GM19452 (cell line): ENCODE data around the gene DCAF7.

ENCODE experiments used
- ATAC-seq: cut with Tn5 transposase; IDR thresholded peaks from one replicate; pipeline ENCODE4 v1.9.1; 2021; ENCODE audit not compliant: unreplicated experiment

Gene DCAF7

GRCh38 chr17:63579633-63580032 is 29.4 kb downstream of the DCAF7 start:
- no peak for ATAC-seq

GRCh38 chr17:63587770-63588169 is 37.5 kb downstream of the DCAF7 start:
- ATAC-seq = no peak

GRCh38 chr17:63588797-63589196 is 38.5 kb downstream of the DCAF7 start:
- no peak for ATAC-seq

- ATAC-seq = no peak
These were observed 39.4 kb downstream of the DCAF7 start for GRCh38 chr17:63589646-63590045.

- ATAC-seq = no peak
These were observed 42.5 kb downstream of the DCAF7 start for GRCh38 chr17:63592797-63593196.

GRCh38 chr17:63595132-63595531 is 44.9 kb downstream of the DCAF7 start:
- no peak for ATAC-seq

- no peak for ATAC-seq
These were observed 46.7 kb downstream of the DCAF7 start for GRCh38 chr17:63596856-63597586.

- ATAC-seq = no peak
These were observed 48.0 kb downstream of the DCAF7 start for GRCh38 chr17:63598281-63598680.

- peak; percentile 95 for ATAC-seq
These were observed 50.5 kb downstream of the DCAF7 start, which contains the start of gene TACO1 for GRCh38 chr17:63600569-63601438. Gene TACO1 (plus strand): TSS chr17:63600895. CDS start chr17:63601084, 189 bp downstream.

- no peak for ATAC-seq
These were observed 51.4 kb downstream of the DCAF7 start for GRCh38 chr17:63601439-63602371.

- ATAC-seq = no peak
These were observed 59.7 kb downstream of the DCAF7 start for GRCh38 chr17:63609816-63610573.

- no peak for ATAC-seq
These were observed 60.6 kb downstream of the DCAF7 start for GRCh38 chr17:63610854-63611253.

- no peak for ATAC-seq
These were observed 61.1 kb downstream of the DCAF7 start for GRCh38 chr17:63611354-63611753.

- ATAC-seq = no peak
These were observed 63.4 kb downstream of the DCAF7 start for GRCh38 chr17:63613663-63614062.

GRCh38 chr17:63621229-63621683 is 71.0 kb downstream of the DCAF7 start:
- ATAC-seq = no peak

- ATAC-seq = peak; percentile 92
These were observed 71.7 kb downstream of the DCAF7 start, which contains the start of gene MAP3K3 for GRCh38 chr17:63621684-63622573. Gene MAP3K3 (plus strand): TSS chr17:63622417. CDS start chr17:63622760, 343 bp downstream.

GRCh38 chr17:63622574-63623390 is 72.5 kb downstream of the DCAF7 start:
- ATAC-seq = peak; percentile 30
